KMS-11 (cell line): ENCODE results near the gene SAE1.

Experiments
- H2AFZ ChIP-seq: fragments of 200-600 bp; sonication (generic); 2 replicates; pipeline ENCODE4 v1.6.1; 2016; ENCODE audit warnings: antibody characterized with exemption, mixed run types, low read depth
- H3K27ac ChIP-seq: fragments of 200-600 bp; sonication (generic); 2 replicates; pipeline ENCODE4 v1.6.1; 2016; ENCODE audit warnings: mild to moderate bottlenecking, mixed run types
- H3K27me3 ChIP-seq: fragments of 200-600 bp; sonication (generic); 2 replicates; pipeline ENCODE4 v1.6.1; 2017; ENCODE audit warnings: mild to moderate bottlenecking, low read depth, mixed run types, moderate library complexity; ENCODE audit not compliant: insufficient read depth
- H3K36me3 ChIP-seq: fragments of 200-600 bp; sonication (generic); 2 replicates; pipeline ENCODE4 v1.6.1; 2017; ENCODE audit warnings: mild to moderate bottlenecking, mixed run types; ENCODE audit not compliant: insufficient read depth
- H3K4me1 ChIP-seq: fragments of 200-600 bp; sonication (generic); 2 replicates; pipeline ENCODE4 v1.6.1; 2016; ENCODE audit warnings: mild to moderate bottlenecking, low read depth, mixed run types; ENCODE audit not compliant: poor library complexity, severe bottlenecking
- H3K4me2 ChIP-seq: fragments of 200-600 bp; sonication (generic); 2 replicates; pipeline ENCODE4 v1.7.0; 2016; ENCODE audit warnings: mild to moderate bottlenecking, mixed run types
- H3K4me3 ChIP-seq: fragments of 200-600 bp; sonication (generic); IDR thresholded peaks from 2 replicates; pipeline ENCODE4 v1.6.1; 2017; ENCODE audit warnings: low read depth, low read length, mixed read lengths; ENCODE audit not compliant: insufficient read depth
- H3K79me2 ChIP-seq: fragments of 200-600 bp; sonication (generic); 2 replicates; pipeline ENCODE4 v1.6.1; 2016; ENCODE audit warnings: low read depth, mixed run types; ENCODE audit not compliant: insufficient read depth
- H3K9ac ChIP-seq: fragments of 200-600 bp; sonication (generic); 2 replicates; pipeline ENCODE4 v1.6.1; 2016; ENCODE audit warnings: mild to moderate bottlenecking, mixed run types
- H4K20me1 ChIP-seq: fragments of 200-600 bp; sonication (generic); 2 replicates; pipeline ENCODE4 v1.6.1; 2016; ENCODE audit warnings: mild to moderate bottlenecking, mixed run types; ENCODE audit not compliant: insufficient read depth
- TF ChIP-seq, protein P1 (sequence below): fragments of 200-600 bp; sonication (generic); conservative IDR thresholded peaks from 2 replicates; pipeline ENCODE4 v1.6.1; 2017; ENCODE audit warnings: low read depth, mild to moderate bottlenecking, antibody characterized with exemption, low read length, moderate library complexity, mixed read lengths

Gene SAE1

GRCh38 chr19:47129579-47129978, 1.1 kb upstream of the SAE1 start:
- H2AFZ ChIP-seq: no peak overlapping the region
- no peak overlapping the region for H3K9ac ChIP-seq
- no peaks in the 10 kb centered on the region for H3K27me3 ChIP-seq
- no peak overlapping the region for H3K4me2 ChIP-seq
- peaks cover 39% of the 10 kb centered on the region for H3K79me2 ChIP-seq
- no peak overlapping the region for H3K4me3 ChIP-seq
- no peak overlapping the region for H3K27ac ChIP-seq
- TF ChIP-seq, protein P1, sequence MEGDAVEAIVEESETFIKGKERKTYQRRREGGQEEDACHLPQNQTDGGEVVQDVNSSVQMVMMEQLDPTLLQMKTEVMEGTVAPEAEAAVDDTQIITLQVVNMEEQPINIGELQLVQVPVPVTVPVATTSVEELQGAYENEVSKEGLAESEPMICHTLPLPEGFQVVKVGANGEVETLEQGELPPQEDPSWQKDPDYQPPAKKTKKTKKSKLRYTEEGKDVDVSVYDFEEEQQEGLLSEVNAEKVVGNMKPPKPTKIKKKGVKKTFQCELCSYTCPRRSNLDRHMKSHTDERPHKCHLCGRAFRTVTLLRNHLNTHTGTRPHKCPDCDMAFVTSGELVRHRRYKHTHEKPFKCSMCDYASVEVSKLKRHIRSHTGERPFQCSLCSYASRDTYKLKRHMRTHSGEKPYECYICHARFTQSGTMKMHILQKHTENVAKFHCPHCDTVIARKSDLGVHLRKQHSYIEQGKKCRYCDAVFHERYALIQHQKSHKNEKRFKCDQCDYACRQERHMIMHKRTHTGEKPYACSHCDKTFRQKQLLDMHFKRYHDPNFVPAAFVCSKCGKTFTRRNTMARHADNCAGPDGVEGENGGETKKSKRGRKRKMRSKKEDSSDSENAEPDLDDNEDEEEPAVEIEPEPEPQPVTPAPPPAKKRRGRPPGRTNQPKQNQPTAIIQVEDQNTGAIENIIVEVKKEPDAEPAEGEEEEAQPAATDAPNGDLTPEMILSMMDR: no peak
- H3K36me3 ChIP-seq: peaks cover 3% of the 10 kb centered on the region; the same call in 1 of the 2 replicates
- H3K4me1 ChIP-seq: peaks cover 26% of the 10 kb centered on the region
- no peaks in the 10 kb centered on the region for H4K20me1 ChIP-seq

GRCh38 chr19:47130120-47130588, 481 bp upstream of the SAE1 start:
- Histone ChIP-seq H4K20me1 (peaks cover 5% of the 10 kb centered on the region), H3K36me3 (peaks cover 3% of the 10 kb centered on the region; the same call in 1 of the 2 replicates), H3K9ac (no peak overlapping the region), H2AFZ (peak overlapping the region; percentile 68; the same call in 1 of the 2 replicates), H3K4me1 (peaks cover 32% of the 10 kb centered on the region), H3K4me2 (no peak overlapping the region), H3K27me3 (no peaks in the 10 kb centered on the region), H3K27ac (no peak overlapping the region), H3K79me2 (peaks cover 45% of the 10 kb centered on the region), H3K4me3 (no peak overlapping the region)
- TF ChIP-seq, protein P1: no peak

- Histone ChIP-seq H4K20me1 (peaks cover 17% of the 10 kb centered on the region), H3K27ac (no peak overlapping the region), H3K9ac (no peak overlapping the region), H3K4me1 (peaks cover 33% of the 10 kb centered on the region), H3K4me3 (no peak overlapping the region), H3K27me3 (no peaks in the 10 kb centered on the region), H3K36me3 (peaks cover 3% of the 10 kb centered on the region; the same call in 1 of the 2 replicates), H2AFZ (no peak overlapping the region), H3K79me2 (peaks cover 66% of the 10 kb centered on the region), H3K4me2 (peak overlapping the region; percentile 83)
- TF ChIP-seq, protein P1: no peak
These were observed 1.7 kb downstream of the SAE1 start for GRCh38 chr19:47132194-47132852.

- H3K27me3 ChIP-seq: no peaks in the 10 kb centered on the region
- H3K4me2 ChIP-seq: no peak overlapping the region; the same call in 1 of the 2 replicates
- H3K9ac ChIP-seq: no peak overlapping the region
- peaks cover 3% of the 10 kb centered on the region; the same call in 1 of the 2 replicates for H3K36me3 ChIP-seq
- peaks cover 33% of the 10 kb centered on the region for H3K4me1 ChIP-seq
- no peak overlapping the region for H2AFZ ChIP-seq
- H3K79me2 ChIP-seq: peaks cover 74% of the 10 kb centered on the region
- peaks cover 20% of the 10 kb centered on the region for H4K20me1 ChIP-seq
- no peak overlapping the region for H3K27ac ChIP-seq
- TF ChIP-seq, protein P1: no peak
- no peak overlapping the region for H3K4me3 ChIP-seq
These were observed 2.4 kb downstream of the SAE1 start for GRCh38 chr19:47133021-47133471.
